ENCODE data around the gene BYSL. TPM values are rescaled to one million over a fixed set of nuclear protein-coding genes. Genes with fewer than 3 reads are reported as not detected.
A peak's percentile ranks its signal among the peaks of the same experiment; 100 is the strongest.
"Not testable (repeated sequence)": the region's sequence is repeated elsewhere in the genome, so short reads cannot be mapped to it uniquely, and the experiment has no call there.

BYSL gene
- total RNA-seq, 1 experiment from 2014 or later: 89.7 TPM

DNA sequence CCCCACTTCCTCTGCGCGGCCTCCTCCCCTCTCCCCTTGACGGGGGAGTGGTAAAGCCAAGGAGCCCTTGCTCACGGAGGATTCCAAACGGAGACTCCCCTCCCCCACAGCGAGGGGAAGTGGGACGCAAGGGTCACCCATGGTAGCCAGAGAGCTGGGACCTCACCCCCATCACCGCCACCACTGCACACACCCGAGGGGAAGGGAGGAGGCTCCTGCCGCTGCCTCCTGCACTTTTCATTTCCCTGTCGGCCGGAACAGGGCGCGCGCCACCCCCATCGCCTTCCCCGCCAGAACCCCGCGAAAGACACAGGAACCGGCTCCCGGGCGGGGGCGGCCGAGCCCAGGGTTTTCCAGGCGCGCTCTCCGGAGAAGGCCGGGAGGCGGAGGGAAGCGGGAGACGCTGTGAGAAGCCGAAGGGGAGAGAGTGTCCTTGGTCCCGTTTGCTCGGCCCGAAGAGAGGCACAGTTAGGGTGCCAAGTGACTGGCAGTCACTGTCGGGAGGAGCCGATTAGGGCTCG is 19.5 kb downstream of the BYSL start:
- BruUV-seq (replicated peaks): no TSS peak
- TF ChIP-seq EZH2 (IDR thresholded peaks at IDR 0.05; ENCODE audit: borderline replicate concordance, low read depth, low read length, poor library complexity, severe bottlenecking): no peak
- TF ChIP-seq, protein P1, sequence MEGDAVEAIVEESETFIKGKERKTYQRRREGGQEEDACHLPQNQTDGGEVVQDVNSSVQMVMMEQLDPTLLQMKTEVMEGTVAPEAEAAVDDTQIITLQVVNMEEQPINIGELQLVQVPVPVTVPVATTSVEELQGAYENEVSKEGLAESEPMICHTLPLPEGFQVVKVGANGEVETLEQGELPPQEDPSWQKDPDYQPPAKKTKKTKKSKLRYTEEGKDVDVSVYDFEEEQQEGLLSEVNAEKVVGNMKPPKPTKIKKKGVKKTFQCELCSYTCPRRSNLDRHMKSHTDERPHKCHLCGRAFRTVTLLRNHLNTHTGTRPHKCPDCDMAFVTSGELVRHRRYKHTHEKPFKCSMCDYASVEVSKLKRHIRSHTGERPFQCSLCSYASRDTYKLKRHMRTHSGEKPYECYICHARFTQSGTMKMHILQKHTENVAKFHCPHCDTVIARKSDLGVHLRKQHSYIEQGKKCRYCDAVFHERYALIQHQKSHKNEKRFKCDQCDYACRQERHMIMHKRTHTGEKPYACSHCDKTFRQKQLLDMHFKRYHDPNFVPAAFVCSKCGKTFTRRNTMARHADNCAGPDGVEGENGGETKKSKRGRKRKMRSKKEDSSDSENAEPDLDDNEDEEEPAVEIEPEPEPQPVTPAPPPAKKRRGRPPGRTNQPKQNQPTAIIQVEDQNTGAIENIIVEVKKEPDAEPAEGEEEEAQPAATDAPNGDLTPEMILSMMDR (conservative IDR thresholded peaks at IDR 0.05; ENCODE audit: low read depth, low read length): no peak
- no peaks in the 10 kb centered on the region for H3K27me3 ChIP-seq (replicated peaks; ENCODE audit: insufficient read depth, low read depth, low read length, poor library complexity)
- CTCF ChIA-PET: no interaction called here
- DNase-seq (ENCODE audit: low spot score): peak; percentile 39
- H3K27ac ChIP-seq (ENCODE audit: low read depth, low read length, poor library complexity, severe bottlenecking): peak overlapping the region; percentile 62
- POLR2A ChIA-PET (ENCODE audit: low non-redundant PET): no interaction called here
- H3K9me3 ChIP-seq (ENCODE audit: low read depth, low read length, poor library complexity, severe bottlenecking): no peaks in the 10 kb centered on the region
- H3K4me1 ChIP-seq (ENCODE audit: insufficient read depth, low read length, poor library complexity, severe bottlenecking): peaks cover 27% of the 10 kb centered on the region
- H3K4me3 ChIP-seq (ENCODE audit: low read depth, low read length, poor library complexity, severe bottlenecking): peak overlapping the region; percentile 74
- no peaks in the 10 kb centered on the region for H3K36me3 ChIP-seq (ENCODE audit: insufficient read depth, low read length, poor library complexity, severe bottlenecking)
- intact Hi-C loops (cut with micrococcal nuclease; ENCODE audit: unreplicated experiment): loop anchor here (2.0 to 5.0 kb wide), 2 partner anchors 104 to 226 kb away; no protein-coding TSS in a partner anchor

DNA sequence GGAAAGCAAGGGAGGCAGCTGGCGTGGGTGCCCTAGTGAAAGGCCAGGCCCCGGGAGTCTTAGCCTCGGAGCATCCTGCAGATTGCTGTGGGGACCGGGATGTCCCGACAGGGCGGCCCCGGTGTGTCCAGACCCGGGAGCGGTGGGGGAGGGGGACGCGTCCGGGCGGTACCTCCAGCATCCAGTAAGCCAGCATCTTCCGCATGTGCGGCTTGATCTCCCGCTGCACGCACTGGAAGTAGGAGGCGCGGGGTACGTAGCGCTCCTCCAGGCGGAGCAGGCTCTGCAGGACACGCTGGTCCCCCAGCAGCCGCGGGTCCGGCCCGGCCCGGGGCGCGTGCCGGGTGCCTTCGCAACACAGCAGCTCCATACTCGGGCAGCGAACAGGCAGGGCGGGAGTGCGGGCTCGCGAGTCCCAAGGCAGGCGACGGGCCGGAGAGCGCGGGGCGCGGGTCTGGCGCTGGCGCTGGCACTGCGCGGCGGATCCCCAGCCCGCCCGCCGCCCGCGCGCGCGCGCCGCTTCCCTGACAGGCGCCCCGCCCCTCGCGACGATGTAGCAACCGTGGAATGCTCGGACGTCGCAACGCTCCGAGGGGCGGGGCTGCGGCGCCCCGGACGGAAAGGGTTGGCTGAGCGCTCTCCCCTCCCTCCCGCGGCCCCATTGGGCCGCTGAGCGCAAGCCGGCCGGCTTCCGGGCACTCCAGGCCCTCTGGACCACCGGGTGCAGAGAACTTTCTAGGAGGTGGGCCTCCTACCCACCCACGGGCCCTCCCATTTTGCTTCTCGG is 20.2 kb downstream of the BYSL start, which contains the start of gene CCND3:
TSS of gene CCND3 (minus strand) at position 529 of the 787 bp plus-strand sequence. CDS start at position 370, 159 bp downstream.
- BruUV-seq (replicated peaks): no TSS peak
- TF ChIP-seq, protein P1 (conservative IDR thresholded peaks at IDR 0.05; ENCODE audit: low read depth, low read length): no peak
- TF ChIP-seq EZH2 (IDR thresholded peaks at IDR 0.05; ENCODE audit: borderline replicate concordance, low read depth, low read length, poor library complexity, severe bottlenecking): no peak
- peak within 1 kb of the TSS; percentile 74 for H3K4me3 ChIP-seq (ENCODE audit: low read depth, low read length, poor library complexity, severe bottlenecking)
- POLR2A ChIA-PET (ENCODE audit: low non-redundant PET): no interaction called here
- peaks cover 27% of the 10 kb centered on the region for H3K4me1 ChIP-seq (ENCODE audit: insufficient read depth, low read length, poor library complexity, severe bottlenecking)
- CTCF ChIA-PET: interaction anchor here (0.5 to 1.0 kb wide), 3 partner anchors 20 to 109 kb away, joined by 3 to 5 read pairs (median 5); partner anchors contain the start of genes BYSL, MED20 and TAF8
- intact Hi-C loops (cut with micrococcal nuclease; ENCODE audit: unreplicated experiment): loop anchor here (2.0 to 5.0 kb wide), 2 partner anchors 103 to 226 kb away; no protein-coding TSS in a partner anchor
- DNase-seq (ENCODE audit: low spot score): peak; percentile 94
- H3K27ac ChIP-seq (ENCODE audit: low read depth, low read length, poor library complexity, severe bottlenecking): peak within 1 kb of the TSS; percentile 62
- H3K27me3 ChIP-seq (replicated peaks; ENCODE audit: insufficient read depth, low read depth, low read length, poor library complexity): no peaks in the 10 kb centered on the region
- no peaks in the 10 kb centered on the region for H3K36me3 ChIP-seq (ENCODE audit: insufficient read depth, low read length, poor library complexity, severe bottlenecking)
- H3K9me3 ChIP-seq (ENCODE audit: low read depth, low read length, poor library complexity, severe bottlenecking): no peaks in the 10 kb centered on the region

DNA sequence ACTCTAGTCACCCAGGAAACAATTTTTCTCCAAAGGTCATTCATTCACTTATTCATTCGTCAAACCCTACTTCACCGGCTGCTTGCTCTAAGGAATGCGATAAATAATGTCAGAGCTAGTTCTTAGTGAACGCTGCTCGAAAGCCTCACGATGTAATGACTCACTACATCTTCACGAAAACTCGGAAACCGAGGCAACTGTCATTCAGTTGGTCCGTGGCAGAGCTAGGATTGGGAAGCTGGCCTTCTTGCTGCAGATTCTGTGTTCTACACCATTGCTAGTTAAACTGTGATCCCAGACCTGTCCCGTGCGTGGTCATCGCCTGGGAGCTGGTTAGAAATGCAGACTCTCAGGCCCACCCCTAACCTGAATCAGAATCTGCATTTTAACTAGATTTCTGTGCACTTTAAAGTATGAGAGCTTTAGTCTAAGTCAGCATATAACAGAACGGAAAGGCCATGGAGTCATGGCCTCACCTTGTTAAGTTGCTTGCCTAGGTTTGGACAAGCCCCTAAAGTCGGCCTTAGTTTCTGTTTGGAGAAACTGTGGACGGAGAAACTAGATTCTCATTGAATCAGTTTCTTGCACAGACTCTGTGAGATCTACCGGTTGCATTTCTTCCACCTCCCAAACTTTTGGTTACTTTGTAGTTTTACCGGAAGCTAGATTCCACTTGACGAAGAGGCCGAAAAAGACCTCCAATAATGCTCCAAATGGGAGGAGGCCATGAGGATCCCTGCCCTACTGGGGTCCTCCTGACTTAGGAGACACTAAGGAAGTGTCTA is 21.0 kb downstream of the BYSL start:
- Histone ChIP-seq H3K4me3 (ENCODE audit: low read depth, low read length, poor library complexity, severe bottlenecking) (peak overlapping the region; percentile 74), H3K27ac (ENCODE audit: low read depth, low read length, poor library complexity, severe bottlenecking) (peak overlapping the region; percentile 56), H3K9me3 (ENCODE audit: low read depth, low read length, poor library complexity, severe bottlenecking) (no peaks in the 10 kb centered on the region), H3K4me1 (ENCODE audit: insufficient read depth, low read length, poor library complexity, severe bottlenecking) (peaks cover 27% of the 10 kb centered on the region), H3K27me3 (replicated peaks; ENCODE audit: insufficient read depth, low read depth, low read length, poor library complexity) (no peaks in the 10 kb centered on the region), H3K36me3 (ENCODE audit: insufficient read depth, low read length, poor library complexity, severe bottlenecking) (no peaks in the 10 kb centered on the region)
- ChIA-PET CTCF (interaction anchor here (0.5 to 1.0 kb wide), 3 partner anchors 21 to 108 kb away, joined by 3 to 5 read pairs (median 5); partner anchors contain the start of genes BYSL, MED20 and TAF8), POLR2A (ENCODE audit: low non-redundant PET) (no interaction called here)
- no TSS peak for BruUV-seq (replicated peaks)
- DNase-seq (ENCODE audit: low spot score): no peak
- intact Hi-C loops (cut with micrococcal nuclease; ENCODE audit: unreplicated experiment): loop anchor here (5.0 kb wide), 1 partner anchor 225 kb away; no protein-coding TSS in a partner anchor
- TF ChIP-seq EZH2 (IDR thresholded peaks at IDR 0.05; ENCODE audit: borderline replicate concordance, low read depth, low read length, poor library complexity, severe bottlenecking): no peak

DNA sequence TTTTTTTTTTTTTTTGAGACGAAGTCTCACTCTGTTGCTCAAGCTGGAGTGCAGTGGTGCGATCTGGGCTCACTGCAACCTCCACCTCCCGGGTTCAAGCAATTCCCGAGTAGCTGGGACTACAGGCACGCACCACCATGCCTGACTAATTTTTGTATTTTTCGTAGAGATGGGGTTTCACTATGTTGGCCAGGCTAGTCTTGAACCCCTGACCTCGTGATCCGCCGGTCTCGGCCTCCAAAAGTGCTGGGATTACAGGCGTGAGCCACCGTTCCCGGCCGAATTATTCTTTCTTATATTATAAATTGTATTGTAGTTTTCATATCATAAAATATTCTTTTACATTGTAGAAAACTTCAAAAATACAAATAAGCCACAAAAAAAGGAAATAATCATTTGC is 21.6 kb downstream of the BYSL start:
- DNase-seq (ENCODE audit: low spot score); H3K4me3 ChIP-seq (ENCODE audit: low read depth, low read length, poor library complexity, severe bottlenecking); H3K36me3 ChIP-seq (ENCODE audit: insufficient read depth, low read length, poor library complexity, severe bottlenecking); H3K27ac ChIP-seq (ENCODE audit: low read depth, low read length, poor library complexity, severe bottlenecking); H3K27me3 ChIP-seq (replicated peaks; ENCODE audit: insufficient read depth, low read depth, low read length, poor library complexity); POLR2A ChIA-PET (ENCODE audit: low non-redundant PET); H3K9me3 ChIP-seq (ENCODE audit: low read depth, low read length, poor library complexity, severe bottlenecking); BruUV-seq (replicated peaks): not testable (repeated sequence)
- CTCF ChIA-PET: interaction anchor here (1.0 kb wide), 1 partner anchor 22 kb away, joined by 3 read pairs; the partner anchor contains the start of genes BYSL and MED20
- intact Hi-C loops (cut with micrococcal nuclease; ENCODE audit: unreplicated experiment): loop anchor here (5.0 kb wide), 1 partner anchor 224 kb away; no protein-coding TSS in a partner anchor
- peaks cover 26% of the 10 kb centered on the region for H3K4me1 ChIP-seq (ENCODE audit: insufficient read depth, low read length, poor library complexity, severe bottlenecking)

Data from A673 (cell line).